Activated effector memory CD4-positive, alpha-beta T cell treated with anti-CD3 and anti-CD28 coated beads, Interleukin-2, amount 50 U/mL, for 16 hours (primary cell): ENCODE measurements around the gene OR8I2.
"Not testable (repeated sequence)": the region's sequence is repeated elsewhere in the genome, so short reads cannot be mapped to it uniquely, and the experiment has no call there.

Experiments
- DNase-seq: peaks from one replicate; pipeline ENCODE4 v3.0.0-alpha.2; 2020

The OR8I2 gene

GRCh38 chr11:56093008-56093407, at the start of gene OR8I2:
OR8I2 (plus strand) TSS chr11:56093308; CDS start chr11:56093308, 0 bp downstream.
- DNase-seq = no peak

GRCh38 chr11:56045538-56045937, 47.6 kb upstream of the OR8I2 start:
- DNase-seq = no peak

- DNase-seq = no peak
These were observed 44.6 kb upstream of the OR8I2 start for GRCh38 chr11:56048480-56048879.

DNA sequence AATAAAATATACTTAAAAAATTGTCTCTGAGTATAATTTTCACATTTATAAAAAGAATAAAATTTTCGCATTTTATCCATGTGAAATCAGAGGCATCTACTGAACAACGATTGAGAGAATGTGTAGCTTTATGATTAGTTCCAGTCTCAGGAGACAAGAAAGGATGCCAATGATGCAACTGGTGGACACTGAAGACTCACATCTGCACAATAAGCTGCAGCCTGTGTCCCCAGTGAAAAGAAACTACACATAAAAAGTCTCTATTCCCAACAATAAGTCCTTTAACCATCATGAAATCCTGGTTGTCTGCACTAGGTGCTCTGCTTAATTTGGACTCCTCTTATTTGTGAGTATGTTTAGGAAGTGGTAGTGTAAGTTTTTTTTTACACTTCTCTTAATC, 43.6 kb upstream of the OR8I2 start:
- no peak for DNase-seq

DNA sequence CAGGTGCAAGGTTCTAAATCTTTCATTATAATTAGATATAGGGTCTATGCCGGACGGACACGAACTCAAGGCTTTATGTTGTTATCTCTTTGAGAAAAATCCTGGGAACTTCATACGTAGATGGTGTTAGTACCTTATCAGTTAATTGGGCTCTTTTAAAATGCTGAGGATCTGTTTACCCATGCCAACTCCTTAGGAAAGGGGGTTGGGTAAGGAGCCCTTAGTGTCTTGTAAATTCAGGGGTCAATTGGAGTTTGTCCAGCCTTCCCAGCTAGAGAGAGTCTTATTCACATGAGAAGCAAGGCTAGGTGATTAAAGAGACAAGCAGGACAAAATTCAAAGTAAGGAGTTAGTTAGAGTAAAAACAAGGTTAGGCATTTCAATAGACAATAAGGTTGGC, 36.7 kb upstream of the OR8I2 start:
- not testable (repeated sequence) for DNase-seq

DNA sequence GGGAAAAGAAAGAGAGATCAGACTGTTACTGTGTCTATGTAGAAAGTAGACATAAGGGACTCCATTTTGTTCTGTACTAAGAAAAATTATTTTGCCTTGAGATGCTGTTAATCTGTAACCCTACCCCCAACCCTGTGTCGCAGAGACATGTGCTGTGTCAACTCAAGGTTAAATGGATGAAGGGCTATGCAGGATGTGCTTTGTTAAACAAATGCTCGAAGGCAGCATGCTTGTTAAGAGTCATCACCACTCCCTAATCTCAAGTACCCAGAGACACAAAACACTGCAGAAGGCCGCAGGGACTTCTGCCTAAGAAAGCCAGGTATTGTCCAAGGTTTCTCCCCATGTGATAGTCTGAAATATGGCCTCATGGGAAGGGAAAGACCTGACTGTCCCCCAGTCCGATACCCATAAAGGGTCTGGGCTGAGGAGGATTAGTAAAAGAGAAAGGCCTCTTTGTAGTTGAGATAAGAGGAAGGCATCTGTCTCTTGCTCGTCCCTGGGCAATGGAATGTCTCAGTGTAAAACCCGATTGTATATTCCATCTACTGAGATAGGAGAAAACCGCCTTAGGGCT, 35.4 kb upstream of the OR8I2 start:
- not testable (repeated sequence) for DNase-seq

GRCh38 chr11:56058260-56058780, 34.8 kb upstream of the OR8I2 start:
- not testable (repeated sequence) for DNase-seq

- DNase-seq = no peak
These were observed 26.1 kb upstream of the OR8I2 start for GRCh38 chr11:56066980-56067379.

DNA sequence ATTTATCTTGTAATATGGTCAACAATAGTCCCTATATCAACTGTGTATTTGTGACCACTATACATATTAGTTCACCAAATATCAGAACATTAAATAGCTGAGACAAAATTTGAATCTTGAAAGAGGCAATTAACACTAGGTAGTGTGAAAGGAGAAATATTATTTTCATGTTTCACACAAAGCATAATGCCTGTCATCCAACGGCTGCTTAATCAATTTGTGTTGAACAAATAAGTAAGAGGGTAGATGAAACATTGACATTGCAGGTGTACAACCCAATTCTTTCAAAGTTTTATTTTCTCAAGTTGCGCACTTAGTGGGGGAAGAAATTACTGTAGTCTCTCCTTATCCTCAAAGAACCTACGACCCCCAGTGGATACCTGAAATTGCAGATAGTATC, 3.4 kb upstream of the OR8I2 start:
- DNase-seq = no peak

DNA sequence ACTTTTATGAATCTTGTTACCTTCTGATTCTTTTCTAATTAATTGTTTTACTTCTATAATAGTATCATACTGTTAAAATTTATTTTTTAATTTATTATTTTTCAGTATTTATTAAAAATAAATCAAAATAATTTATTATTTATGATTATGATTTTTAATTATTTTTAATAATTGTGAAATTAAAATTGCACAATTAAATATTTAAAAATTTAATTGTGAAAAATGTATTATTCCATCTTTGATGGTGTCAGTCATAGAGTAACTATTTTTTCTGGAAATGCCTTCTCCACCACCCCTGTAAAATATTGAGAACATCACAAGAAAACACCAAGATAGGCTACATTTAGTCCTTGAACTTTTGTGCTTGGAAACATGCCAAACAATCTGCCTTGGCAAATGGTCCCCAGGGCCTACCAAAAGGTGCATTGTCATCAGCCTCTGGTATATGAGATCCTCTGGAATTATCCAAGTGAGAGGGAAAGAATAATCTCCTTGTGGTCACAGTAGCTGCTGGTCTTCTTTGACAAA, 10.2 kb downstream of the OR8I2 start, which contains the start of gene OR8H2:
TSS of gene OR8H2 (plus strand) at position 478 of the 528 bp plus-strand sequence. CDS start 1,356 bp downstream, outside the sequence.
- no peak for DNase-seq

DNA sequence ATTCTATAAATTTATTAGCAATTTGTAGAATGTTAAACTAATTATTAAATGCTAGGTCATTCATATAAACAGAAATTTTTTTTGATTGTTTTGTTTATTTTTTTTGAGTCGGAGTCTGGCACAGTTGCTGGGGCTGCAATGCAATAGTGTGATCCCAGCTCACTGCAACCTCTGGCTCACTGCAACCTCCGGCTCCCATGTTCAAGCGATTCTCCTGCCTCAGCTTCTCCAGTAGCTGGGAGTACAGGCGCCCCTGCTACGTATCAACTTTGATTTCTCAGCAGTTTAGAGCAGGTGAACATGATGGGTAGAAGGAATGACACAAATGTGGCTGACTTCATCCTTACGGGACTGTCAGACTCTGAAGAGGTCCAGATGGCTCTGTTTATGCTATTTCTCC, 29.0 kb downstream of the OR8I2 start, which contains the start of gene OR8H3:
TSS of gene OR8H3 (plus strand) at position 301 of the 400 bp plus-strand sequence. CDS start at position 301, 0 bp downstream.
- DNase-seq = no peak

DNA sequence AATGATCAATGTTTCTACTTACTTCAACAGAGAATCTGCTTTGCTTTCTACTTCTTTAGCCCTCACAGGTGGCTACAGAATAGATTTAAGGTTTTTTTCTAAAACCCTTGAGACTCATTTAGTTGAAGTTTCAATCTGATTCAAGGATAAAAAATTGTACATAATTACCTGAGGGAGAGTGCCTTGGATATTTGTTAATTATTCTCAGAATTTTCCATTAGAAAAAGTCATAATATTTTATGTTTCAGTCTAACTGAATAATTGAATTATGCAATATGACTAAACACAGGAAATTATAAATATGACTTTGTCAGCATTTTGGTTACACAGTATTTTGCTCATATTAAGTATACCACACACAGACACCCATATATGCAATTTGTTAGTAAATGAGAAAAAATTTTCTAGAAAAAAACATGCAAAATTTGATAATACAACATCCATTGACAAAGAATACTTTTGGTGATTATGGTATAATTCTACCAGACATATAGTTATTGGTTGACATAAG, 47.1 kb downstream of the OR8I2 start, which contains the start of gene OR8J3:
TSS of gene OR8J3 (minus strand) at position 51 of the 511 bp plus-strand sequence. CDS start 2,483 bp downstream, outside the sequence.
- no peak for DNase-seq

DNA sequence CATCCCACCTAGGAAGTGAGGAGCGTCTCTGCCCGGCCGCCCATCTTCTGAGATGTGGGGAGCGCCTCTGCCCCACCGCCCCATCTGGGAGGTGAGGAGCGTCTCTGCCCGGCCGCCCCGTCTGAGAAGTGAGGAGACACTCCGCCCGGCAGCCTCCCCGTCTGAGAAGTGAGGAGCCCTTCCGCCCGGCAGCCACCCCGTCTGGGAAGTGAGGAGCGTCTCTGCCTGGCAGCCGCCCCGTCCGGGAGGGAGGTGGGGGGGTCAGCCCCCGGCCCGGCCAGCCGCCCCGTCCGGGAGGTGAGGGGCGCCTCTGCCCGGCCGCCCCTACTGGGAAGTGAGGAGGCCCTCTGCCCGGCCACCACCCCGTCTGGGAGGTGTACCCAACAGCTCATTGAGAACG, 50.6 kb downstream of the OR8I2 start:
- DNase-seq = not testable (repeated sequence)
